Retinal pigment epithelial cell (primary cell): Measurements from ENCODE around the gene ATG4D.
"Not testable (repeated sequence)": the region's sequence is repeated elsewhere in the genome, so short reads cannot be mapped to it uniquely, and the experiment has no call there.

Experiments used
- DNase-seq: peaks from one replicate; pipeline ENCODE4 v3.0.0-alpha.2; 2010; ENCODE audit warnings: low read depth
- H3K4me3 ChIP-seq: 2 replicates; pipeline ENCODE4 v1.5.1; 2011; ENCODE audit warnings: mild to moderate bottlenecking, low read length, control low read depth, moderate library complexity
- CTCF ChIP-seq: conservative IDR thresholded peaks from 2 replicates; pipeline ENCODE4 v1.5.1; 2011; ENCODE audit warnings: low read depth, low read length, control low read depth, inconsistent platforms

Gene ATG4D

GRCh38 chr19:10519421-10519820 is 24.3 kb upstream of the ATG4D start:
- TF ChIP-seq CTCF, result no peak
- H3K4me3 ChIP-seq, result no peak overlapping the region
- DNase-seq, result no peak

GRCh38 chr19:10520652-10521318 is 22.9 kb upstream of the ATG4D start:
- no peak for DNase-seq
- TF ChIP-seq CTCF, result no peak
- no peak overlapping the region for H3K4me3 ChIP-seq

- TF ChIP-seq CTCF, result no peak
- no peak overlapping the region for H3K4me3 ChIP-seq
- DNase-seq, result no peak
Observed at GRCh38 chr19:10521461-10522171, 22.1 kb upstream of the ATG4D start.

- no peak for DNase-seq
- TF ChIP-seq CTCF, result no peak
- no peak overlapping the region for H3K4me3 ChIP-seq
Observed at GRCh38 chr19:10523135-10523636, 20.5 kb upstream of the ATG4D start.

GRCh38 chr19:10525636-10526035 is 18.1 kb upstream of the ATG4D start:
- DNase-seq, result no peak
- H3K4me3 ChIP-seq, result no peak overlapping the region
- no peak for TF ChIP-seq CTCF

- DNase-seq, H3K4me3 ChIP-seq: not testable (repeated sequence)
Observed at GRCh38 chr19:10526887-10527286, 16.8 kb upstream of the ATG4D start.

- no peak for DNase-seq
- no peak for TF ChIP-seq CTCF
- H3K4me3 ChIP-seq, result no peak overlapping the region
Observed at GRCh38 chr19:10532457-10532856, 11.2 kb upstream of the ATG4D start.
